Measurements from ENCODE around the gene NUDT4. TPM values are rescaled to one million over a fixed set of nuclear protein-coding genes. Genes with fewer than 3 reads are reported as not detected.
"Not testable (repeated sequence)": the region's sequence is repeated elsewhere in the genome, so short reads cannot be mapped to it uniquely, and the experiment has no call there.

The NUDT4 gene
- total RNA-seq, 1 experiment from 2014 or later, result 65.6 TPM

GRCh38 chr12:93390549-93391297 lies 13.0 kb downstream of the NUDT4 start:
- DNase-seq (ENCODE audit: low spot score), result no peak
- in situ Hi-C loops (cut with HindIII; ENCODE audit: low sequenced_read_pairs), result no loop called here

GRCh38 chr12:93393425-93393824 lies 15.7 kb downstream of the NUDT4 start:
- in situ Hi-C loops (cut with HindIII; ENCODE audit: low sequenced_read_pairs), result no loop called here

GRCh38 chr12:93397412-93397811 lies 19.7 kb downstream of the NUDT4 start:
- no peak for DNase-seq (ENCODE audit: low spot score)
- in situ Hi-C loops (cut with HindIII; ENCODE audit: low sequenced_read_pairs), result no loop called here

More at GRCh38 chr12:93393425-93393824, 15.7 kb downstream of the NUDT4 start:
- DNase-seq (ENCODE audit: low spot score), result no peak

GRCh38 chr12:93399183-93399863 lies 21.6 kb downstream of the NUDT4 start:
- in situ Hi-C loops (cut with HindIII; ENCODE audit: low sequenced_read_pairs); DNase-seq (ENCODE audit: low spot score): not testable (repeated sequence)

GRCh38 chr12:93402333-93403311 lies 24.9 kb downstream of the NUDT4 start:
- in situ Hi-C loops (cut with HindIII; ENCODE audit: low sequenced_read_pairs), result no loop called here
- DNase-seq (ENCODE audit: low spot score), result no peak

GRCh38 chr12:93403988-93404803 lies 26.5 kb downstream of the NUDT4 start:
- in situ Hi-C loops (cut with HindIII; ENCODE audit: low sequenced_read_pairs), result no loop called here
- DNase-seq (ENCODE audit: low spot score), result no peak

- in situ Hi-C loops (cut with HindIII; ENCODE audit: low sequenced_read_pairs), result no loop called here
- no peak for DNase-seq (ENCODE audit: low spot score)
These were observed 27.5 kb downstream of the NUDT4 start for GRCh38 chr12:93404961-93405849.

- in situ Hi-C loops (cut with HindIII; ENCODE audit: low sequenced_read_pairs), result no loop called here
- DNase-seq (ENCODE audit: low spot score), result no peak
These were observed 29.6 kb downstream of the NUDT4 start for GRCh38 chr12:93407054-93407962.

- no peak for DNase-seq (ENCODE audit: low spot score)
- in situ Hi-C loops (cut with HindIII; ENCODE audit: low sequenced_read_pairs), result no loop called here
These were observed 30.2 kb downstream of the NUDT4 start for GRCh38 chr12:93407963-93408283.

GRCh38 chr12:93408813-93409212 lies 31.1 kb downstream of the NUDT4 start:
- in situ Hi-C loops (cut with HindIII; ENCODE audit: low sequenced_read_pairs), result no loop called here
- no peak for DNase-seq (ENCODE audit: low spot score)

GRCh38 chr12:93409343-93410187 lies 31.8 kb downstream of the NUDT4 start:
- in situ Hi-C loops (cut with HindIII; ENCODE audit: low sequenced_read_pairs); DNase-seq (ENCODE audit: low spot score): not testable (repeated sequence)

- in situ Hi-C loops (cut with HindIII; ENCODE audit: low sequenced_read_pairs), result not testable (repeated sequence)
These were observed 33.3 kb downstream of the NUDT4 start for GRCh38 chr12:93411060-93411459.

GRCh38 chr12:93412396-93412795 lies 34.7 kb downstream of the NUDT4 start:
- DNase-seq (ENCODE audit: low spot score); in situ Hi-C loops (cut with HindIII; ENCODE audit: low sequenced_read_pairs): not testable (repeated sequence)

More at GRCh38 chr12:93411060-93411459, 33.3 kb downstream of the NUDT4 start:
- not testable (repeated sequence) for DNase-seq (ENCODE audit: low spot score)

- no peak for DNase-seq (ENCODE audit: low spot score)
- in situ Hi-C loops (cut with HindIII; ENCODE audit: low sequenced_read_pairs), result no loop called here
These were observed 35.3 kb downstream of the NUDT4 start for GRCh38 chr12:93413064-93413463.

- no peak for DNase-seq (ENCODE audit: low spot score)
- in situ Hi-C loops (cut with HindIII; ENCODE audit: low sequenced_read_pairs), result no loop called here
These were observed 38.2 kb downstream of the NUDT4 start for GRCh38 chr12:93415723-93416464.
